ENCODE data around the gene GNG2.

The GNG2 gene

DNA sequence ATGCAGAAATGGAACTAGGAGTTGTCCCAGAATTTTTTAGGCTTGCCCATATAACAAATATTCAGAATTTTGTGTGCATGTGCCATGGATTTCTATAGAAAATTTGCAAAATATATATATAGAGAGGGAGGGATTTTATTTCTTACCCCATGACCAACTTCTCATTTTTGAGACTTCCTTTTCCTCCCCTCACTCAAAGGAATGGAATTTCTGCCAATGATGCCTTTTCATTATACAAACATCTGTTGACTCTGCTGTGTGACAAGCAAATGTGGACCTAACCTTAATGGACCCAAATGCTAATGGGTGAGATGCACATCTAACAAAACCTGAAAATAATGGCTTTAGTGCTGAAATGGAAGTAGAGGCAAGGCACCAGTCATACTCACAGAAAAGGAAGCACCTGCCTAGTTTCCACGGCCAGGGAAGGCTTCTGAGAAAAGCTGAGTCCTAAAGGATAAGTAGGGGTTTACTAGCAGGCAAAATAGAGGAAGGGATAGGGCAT is 3.6 kb upstream of the GNG2 start:
- DNase-seq = no peak

GRCh38 chr14:51859131-51859530 is 1.3 kb upstream of the GNG2 start:
- no peak for DNase-seq

GRCh38 chr14:51860825-51861499 is 550 bp downstream of the GNG2 start:
- peak in 1 of 6 experiments; percentile 36 for DNase-seq

GRCh38 chr14:51862176-51862796 is 1.9 kb downstream of the GNG2 start:
- peak in 1 of 6 experiments; percentile 9 for DNase-seq

DNA sequence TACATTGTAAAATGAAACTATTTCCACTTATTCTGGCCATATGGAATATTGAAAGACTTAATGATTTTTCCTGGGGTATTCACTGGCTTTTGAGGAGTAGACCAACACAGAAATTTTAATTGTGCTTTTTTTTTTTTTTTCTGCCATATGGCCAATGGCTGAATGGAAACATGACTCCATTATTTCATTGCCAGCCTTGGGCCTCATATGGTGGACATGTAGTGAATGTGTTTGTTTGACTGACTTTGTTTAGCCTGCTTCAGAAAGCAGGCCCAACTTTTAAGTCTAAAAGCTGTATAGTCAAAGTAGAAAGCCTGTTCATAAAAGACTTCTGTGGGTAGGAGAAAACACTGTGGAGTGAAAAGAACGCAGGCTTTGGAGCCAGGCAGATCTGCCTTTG is 2.4 kb downstream of the GNG2 start:
- no peak for DNase-seq

DNA sequence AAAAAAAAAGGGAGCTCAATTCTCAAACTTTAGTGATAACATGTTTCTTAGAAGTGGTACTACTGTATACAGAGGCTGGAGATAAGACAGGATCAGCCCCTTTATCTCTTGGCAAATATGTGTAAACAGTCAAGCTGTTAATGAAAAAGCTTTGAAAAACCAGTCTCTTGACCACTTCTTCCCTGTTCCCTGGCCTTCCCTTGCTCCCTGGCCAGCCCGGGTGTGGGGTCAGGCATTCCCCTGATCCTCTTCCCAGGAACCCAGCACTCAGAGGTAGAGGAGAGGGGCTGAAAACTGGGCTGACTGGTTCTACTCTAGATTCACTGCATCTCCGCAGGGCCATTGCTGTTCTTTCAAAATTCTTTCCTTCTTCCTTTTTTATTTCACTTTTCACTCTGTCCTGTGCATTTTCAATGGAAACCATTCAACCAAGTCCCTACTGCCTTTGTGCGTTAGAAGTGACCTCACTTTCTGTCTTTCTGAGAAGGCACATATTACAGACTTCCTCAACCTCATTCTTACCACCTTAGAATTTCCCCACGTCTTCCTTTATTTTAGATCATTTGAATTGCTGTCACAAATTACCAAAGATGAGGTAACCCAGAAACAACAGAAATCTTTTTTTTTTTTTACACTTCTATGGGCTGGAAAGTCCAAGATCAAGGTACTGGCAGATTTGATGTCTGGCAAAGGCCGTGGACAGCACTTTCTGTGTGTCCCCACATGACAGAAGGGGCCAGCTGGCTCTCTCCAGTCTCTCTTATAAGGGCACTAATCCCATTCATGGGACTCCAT is 5.7 kb downstream of the GNG2 start:
- peak in 2 of 6 experiments; percentile 9 to 20 for DNase-seq

DNA sequence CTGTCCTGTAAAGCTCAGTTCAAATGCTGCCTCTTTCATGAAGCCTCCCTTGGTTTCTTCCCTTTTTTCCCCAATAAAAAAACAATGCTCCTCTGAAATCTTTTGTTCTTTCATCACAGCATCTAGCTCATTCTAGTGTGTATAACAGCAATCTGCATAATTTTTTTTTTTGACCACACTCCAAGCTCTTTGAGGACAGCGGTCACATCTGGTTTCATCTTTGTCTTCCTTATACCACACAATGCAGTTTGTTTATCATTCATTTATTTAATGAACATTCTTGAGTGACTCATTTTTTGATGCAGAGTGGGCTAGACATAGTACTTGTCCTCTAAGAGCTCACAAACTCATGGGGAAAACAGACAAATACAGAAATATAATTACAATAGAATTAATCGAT is 7.3 kb downstream of the GNG2 start:
- no peak for DNase-seq

GRCh38 chr14:51868405-51868804 is 8.0 kb downstream of the GNG2 start:
- no peak for DNase-seq

DNA sequence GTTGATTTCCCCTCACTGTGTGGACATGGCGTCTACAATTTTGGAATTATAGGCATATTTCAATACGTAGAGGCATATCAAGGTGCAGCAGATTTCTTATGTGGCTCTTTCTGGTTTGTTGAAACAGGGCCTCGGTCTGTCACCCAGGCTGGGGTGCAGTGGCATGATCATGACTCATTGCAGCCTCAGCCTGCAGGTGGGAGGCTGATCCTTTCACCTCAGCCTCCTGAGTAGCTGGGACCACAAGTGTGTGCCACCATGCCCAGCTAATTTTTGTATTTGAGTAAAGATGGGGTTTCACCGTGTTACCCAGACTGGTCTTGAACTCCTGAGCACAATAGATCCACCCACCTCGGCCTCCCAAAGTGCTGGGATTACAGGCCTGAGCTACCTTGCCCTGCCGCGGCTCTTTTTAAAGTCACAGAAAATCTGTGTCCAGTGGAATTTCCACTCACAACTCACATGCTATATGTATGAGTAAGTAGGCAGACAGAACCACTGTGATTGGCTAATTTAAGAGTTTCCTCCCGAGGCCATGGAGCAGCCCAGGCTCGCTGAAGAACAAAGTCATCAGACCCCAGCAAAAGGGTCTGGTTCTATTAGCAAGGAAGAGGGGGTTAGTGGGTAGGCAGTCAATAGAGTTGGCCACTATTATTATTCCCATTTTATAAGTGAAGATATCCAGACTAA is 9.1 kb downstream of the GNG2 start:
- DNase-seq = no peak

GRCh38 chr14:51870606-51871005 is 10.2 kb downstream of the GNG2 start:
- DNase-seq = no peak

- no peak for DNase-seq
These were observed 11.4 kb downstream of the GNG2 start for GRCh38 chr14:51871846-51872245.

DNA sequence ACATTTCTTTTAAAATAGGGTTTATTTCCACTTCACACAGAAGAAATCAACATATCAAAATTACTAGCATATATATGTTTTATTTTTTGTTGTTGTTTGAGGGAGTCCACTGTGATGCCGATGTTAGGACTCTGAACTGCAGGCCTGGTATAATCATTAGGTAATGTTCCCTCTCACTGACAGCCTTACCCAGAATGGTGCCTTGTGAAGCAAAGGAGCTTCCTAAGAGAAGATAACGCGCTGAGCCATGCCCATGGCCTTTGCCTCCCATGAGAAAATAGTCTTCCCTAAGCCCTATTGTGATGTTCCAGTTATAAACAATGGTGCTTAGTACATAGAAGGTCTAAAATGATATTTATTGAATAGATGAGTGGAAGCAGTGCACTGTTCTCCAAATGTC is 12.0 kb downstream of the GNG2 start:
- no peak for DNase-seq

DNA sequence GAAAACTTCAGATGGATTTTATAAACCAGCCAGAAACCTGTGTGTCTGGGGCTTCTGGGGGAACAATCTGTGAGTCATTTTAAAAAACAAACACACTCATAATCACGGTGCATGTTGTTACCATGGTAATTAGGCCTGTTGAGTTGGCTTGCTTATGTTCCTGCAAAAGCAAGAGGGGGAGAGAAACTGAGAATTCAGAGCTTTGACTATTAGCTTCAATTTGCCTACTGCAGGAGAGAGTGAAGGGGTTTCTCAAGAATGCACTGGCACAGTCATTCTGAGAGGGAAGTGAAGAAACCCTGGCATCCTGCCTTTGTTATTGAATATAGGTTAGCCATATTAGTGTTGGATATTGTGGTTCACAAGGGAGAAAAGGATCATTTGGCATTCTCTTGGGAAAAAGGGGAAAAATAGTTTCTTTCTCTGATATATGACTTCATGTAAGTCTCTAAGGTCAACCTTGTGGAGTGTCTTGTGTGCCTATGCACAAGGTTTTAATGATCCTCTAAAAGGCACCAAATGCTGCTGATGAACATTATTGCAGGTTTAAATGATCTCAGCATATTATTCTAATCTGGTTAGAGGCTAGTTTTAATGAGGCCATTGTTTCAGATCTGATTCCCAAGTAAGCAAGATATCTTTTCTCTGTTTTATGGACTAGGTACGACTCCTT is 12.9 kb downstream of the GNG2 start:
- DNase-seq = no peak

- no peak for DNase-seq
These were observed 17.4 kb downstream of the GNG2 start for GRCh38 chr14:51877810-51878209.

DNA sequence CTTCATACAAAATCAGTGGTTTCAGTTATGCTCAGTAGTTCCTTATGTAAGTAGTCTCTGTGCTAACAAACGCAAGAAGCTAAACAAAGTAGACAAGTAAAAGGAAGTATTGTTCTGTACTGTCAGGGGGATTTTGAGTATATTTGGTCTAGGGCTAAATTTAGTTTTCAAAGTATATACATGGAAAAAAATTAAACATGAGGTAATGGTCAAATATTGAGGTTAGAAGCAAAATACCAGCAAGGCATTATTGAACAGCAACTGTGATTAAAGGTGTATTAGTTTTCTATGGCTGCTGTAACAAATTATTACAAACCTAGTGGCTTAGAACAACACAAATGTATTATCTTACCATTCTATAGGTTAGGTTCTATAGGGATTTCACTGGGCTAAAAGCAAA is 18.8 kb downstream of the GNG2 start:
- no peak for DNase-seq

DNA sequence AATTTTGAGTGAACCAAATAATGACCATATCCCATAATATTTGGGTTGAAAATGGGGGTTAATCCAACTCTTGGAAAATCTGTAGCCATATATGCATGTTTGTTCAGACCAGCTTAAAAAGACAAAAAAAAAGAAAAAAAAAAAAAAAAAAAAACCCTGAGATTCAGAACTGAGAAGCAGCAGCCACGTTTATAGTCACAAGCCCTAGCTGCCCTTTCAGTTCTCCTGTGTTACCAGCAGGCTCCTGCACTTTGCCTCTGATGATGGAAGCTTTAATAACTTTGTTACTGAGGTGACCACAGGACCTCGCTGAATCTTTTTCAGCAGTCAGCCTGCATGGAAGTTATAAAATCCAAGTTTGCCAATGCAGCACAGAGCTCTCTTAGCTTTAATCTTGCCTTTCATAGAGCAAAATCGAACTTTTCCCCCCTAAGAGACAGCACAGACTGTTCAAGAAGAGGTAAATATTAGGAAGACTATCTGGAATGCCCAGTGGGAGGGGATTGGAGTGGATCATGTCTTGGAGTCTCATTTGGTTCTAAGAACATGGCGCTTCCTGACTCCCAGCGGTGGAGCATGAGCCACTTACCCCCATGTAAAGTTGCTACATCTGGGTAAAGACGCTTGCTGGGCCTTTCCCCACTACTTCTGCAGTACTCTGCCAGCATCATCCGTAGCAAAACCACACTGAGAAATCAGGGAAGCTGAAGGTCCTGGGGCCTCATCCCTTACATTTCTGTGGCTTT is 20.6 kb downstream of the GNG2 start:
- DNase-seq = no peak

GRCh38 chr14:51881636-51882035 is 21.2 kb downstream of the GNG2 start:
- DNase-seq = no peak

DNA sequence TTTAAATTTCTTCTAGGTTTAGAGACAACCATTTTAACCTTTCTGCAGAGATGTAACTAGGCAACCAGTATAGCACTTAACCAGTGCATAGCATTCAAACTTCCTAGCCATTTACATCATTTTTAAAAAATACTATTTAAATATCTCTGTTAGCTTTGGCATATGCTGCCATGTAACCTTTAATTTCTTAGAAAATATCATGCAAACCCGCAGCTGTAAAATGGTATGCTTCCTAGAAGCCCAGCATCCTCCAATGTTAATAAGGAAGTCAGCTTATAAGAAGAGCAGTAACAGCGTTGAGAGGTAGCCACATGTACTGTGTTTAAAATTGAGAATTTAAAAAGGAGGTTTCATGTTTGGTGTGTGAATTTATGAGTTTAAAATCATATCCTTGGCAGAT is 22.8 kb downstream of the GNG2 start:
- DNase-seq = peak in 1 of 6 experiments; percentile 33

DNA sequence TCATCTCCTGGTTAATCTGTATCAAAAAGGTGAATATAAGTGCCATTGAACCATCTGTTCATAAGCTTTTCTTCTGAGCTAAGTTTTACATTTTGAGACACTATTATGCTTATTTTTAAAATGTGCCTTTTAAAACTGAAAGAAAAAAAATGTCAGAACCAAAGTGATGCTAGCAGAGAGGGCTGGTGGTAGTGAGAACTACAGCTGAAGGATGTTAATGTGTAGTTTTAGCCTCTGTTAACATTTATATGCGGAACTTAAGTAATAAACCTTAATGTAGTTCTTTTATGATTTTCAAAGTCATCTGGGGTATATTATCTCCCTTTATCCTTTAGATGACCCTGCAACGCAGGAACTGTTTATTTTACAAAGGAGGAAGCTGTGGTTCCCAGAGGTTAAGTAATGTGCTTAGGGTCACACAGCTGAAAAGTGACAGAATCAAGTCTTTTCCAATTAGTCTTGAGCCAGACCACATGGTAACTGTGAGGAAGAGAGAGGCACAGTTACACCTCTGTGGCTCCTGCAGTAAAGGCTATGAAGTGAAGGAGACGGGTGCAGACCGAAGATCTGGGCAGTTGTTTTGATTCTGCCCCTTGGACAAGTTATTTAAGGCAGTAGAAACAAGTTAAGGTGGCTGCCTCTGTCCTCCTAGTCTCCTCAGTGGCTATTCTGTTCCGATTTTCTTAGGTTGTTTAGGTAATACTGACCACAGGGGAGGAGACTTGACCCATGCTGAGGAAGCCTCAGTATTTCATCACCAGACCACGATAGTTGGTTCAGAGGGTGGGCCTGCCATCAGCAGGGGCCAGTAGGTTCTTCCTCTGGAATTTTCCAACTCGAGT is 23.9 kb downstream of the GNG2 start:
- DNase-seq = peak in 1 of 6 experiments; percentile 21

- DNase-seq = peak in 2 of 6 experiments; percentile 5 to 12
These were observed 29.4 kb downstream of the GNG2 start for GRCh38 chr14:51889851-51890250.

- DNase-seq = no peak
These were observed 33.8 kb downstream of the GNG2 start for GRCh38 chr14:51894250-51894649.
